ENCODE measurements around the gene GABRD.
"Not testable (repeated sequence)": the region's sequence is repeated elsewhere in the genome, so short reads cannot be mapped to it uniquely, and the experiment has no call there.

Gene GABRD

GRCh38 chr1:1979482-1980165, 39.5 kb upstream of the GABRD start:
- H2AFZ ChIP-seq (ENCODE audit: low read depth, low read length), result no peak overlapping the region
- H3K9me3 ChIP-seq (ENCODE audit: low read length), result peaks cover 13% of the 10 kb centered on the region
- H3K4me1 ChIP-seq (ENCODE audit: insufficient read depth, low read length), result no peaks in the 10 kb centered on the region
- no peak overlapping the region for H3K4me3 ChIP-seq (ENCODE audit: low read length)
- H3K27me3 ChIP-seq (ENCODE audit: insufficient read depth, low read length), result no peaks in the 10 kb centered on the region
- no peaks in the 10 kb centered on the region for H3K36me3 ChIP-seq (ENCODE audit: insufficient read depth, low read length)

GRCh38 chr1:1980467-1981141, 38.5 kb upstream of the GABRD start:
- H3K27me3 ChIP-seq (ENCODE audit: insufficient read depth, low read length), result no peaks in the 10 kb centered on the region
- no peaks in the 10 kb centered on the region for H3K36me3 ChIP-seq (ENCODE audit: insufficient read depth, low read length)
- no peak overlapping the region for H2AFZ ChIP-seq (ENCODE audit: low read depth, low read length)
- H3K4me3 ChIP-seq (ENCODE audit: low read length), result no peak overlapping the region
- peaks cover 13% of the 10 kb centered on the region for H3K9me3 ChIP-seq (ENCODE audit: low read length)
- H3K4me1 ChIP-seq (ENCODE audit: insufficient read depth, low read length), result no peaks in the 10 kb centered on the region

- no peak overlapping the region for H2AFZ ChIP-seq (ENCODE audit: low read depth, low read length)
- no peak overlapping the region for H3K4me3 ChIP-seq (ENCODE audit: low read length)
- peaks cover 13% of the 10 kb centered on the region for H3K9me3 ChIP-seq (ENCODE audit: low read length)
- H3K27me3 ChIP-seq (ENCODE audit: insufficient read depth, low read length), result no peaks in the 10 kb centered on the region
- H3K36me3 ChIP-seq (ENCODE audit: insufficient read depth, low read length), result no peaks in the 10 kb centered on the region
- no peaks in the 10 kb centered on the region for H3K4me1 ChIP-seq (ENCODE audit: insufficient read depth, low read length)
Observed at GRCh38 chr1:1981142-1981500, 38.0 kb upstream of the GABRD start.

DNA sequence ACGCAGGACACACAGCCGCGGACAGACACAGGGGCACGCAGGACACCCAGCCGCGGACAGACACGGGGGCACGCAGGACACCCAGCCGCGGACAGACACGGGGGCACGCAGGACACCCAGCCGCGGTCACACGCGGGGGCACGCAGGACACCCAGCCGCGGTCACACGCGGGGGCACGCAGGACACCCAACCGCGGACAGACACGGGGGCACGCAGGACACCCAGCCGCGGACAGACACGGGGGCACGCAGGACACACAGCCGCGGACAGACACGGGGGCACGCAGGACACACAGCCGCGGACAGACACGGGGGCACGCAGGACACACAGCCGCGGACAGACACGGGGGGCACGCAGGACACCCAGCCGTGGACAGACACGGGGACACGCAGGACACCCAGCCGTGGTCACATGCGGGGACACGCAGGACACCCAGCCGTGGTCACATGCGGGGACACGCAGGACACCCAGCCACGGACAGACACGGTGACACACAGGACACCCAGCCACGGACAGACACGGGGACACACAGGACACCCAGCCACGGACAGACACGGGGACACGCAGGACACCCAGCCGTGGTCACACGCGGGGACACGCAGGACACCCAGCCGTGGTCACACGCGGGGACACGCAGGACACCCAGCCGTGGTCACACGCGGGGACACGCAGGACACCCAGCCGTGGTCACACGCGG, 37.4 kb upstream of the GABRD start:
- not testable (repeated sequence) for H2AFZ ChIP-seq (ENCODE audit: low read depth, low read length)

DNA sequence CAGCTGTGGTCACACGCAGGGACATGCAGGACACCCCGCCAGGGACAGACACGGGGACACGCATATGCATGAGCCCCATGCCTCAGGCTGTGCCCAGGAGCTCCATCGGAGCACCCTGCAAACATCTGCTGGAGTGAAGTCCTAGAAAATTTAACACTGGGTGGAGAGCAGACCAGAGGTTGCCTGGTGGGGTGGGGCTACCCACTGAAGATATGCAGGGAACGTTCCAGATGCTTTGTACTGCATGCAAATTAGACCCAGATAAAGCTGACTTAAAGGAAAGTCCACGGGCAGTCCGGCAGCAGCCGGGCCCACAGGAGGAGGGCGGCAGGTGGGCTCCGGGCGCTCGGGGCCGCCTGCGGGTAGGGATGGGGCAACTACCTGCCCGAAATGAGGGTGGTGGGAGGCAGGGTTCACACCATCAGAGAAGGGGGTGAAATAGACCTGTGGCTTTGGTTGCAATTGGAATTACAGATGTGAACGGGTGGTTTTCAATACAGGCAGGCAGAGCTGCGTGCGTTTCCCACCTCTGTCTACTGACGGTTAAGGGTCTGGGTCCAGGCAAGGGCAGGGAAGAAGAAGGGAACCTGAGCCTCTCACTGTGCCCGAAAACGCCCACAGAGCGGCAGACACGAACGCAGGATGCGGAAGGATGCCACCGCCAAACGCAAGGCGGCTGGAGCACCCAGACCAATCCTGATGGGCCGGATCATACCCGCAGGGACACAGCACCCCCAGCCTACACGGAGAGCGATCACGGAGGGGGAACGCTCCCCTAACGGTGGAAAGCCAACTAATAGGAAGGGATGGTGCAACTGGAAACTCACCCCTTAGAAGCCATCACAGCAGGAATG, 36.5 kb upstream of the GABRD start:
- H3K36me3 ChIP-seq (ENCODE audit: insufficient read depth, low read length), result no peaks in the 10 kb centered on the region
- no peaks in the 10 kb centered on the region for H3K4me1 ChIP-seq (ENCODE audit: insufficient read depth, low read length)
- H3K27me3 ChIP-seq (ENCODE audit: insufficient read depth, low read length), result peaks cover 8% of the 10 kb centered on the region
- no peak overlapping the region for H3K4me3 ChIP-seq (ENCODE audit: low read length)
- peaks cover 13% of the 10 kb centered on the region for H3K9me3 ChIP-seq (ENCODE audit: low read length)
- H2AFZ ChIP-seq (ENCODE audit: low read depth, low read length), result no peak overlapping the region

More for the DNA sequence above, 37.4 kb upstream of the GABRD start:
- not testable (repeated sequence) for H3K27me3 ChIP-seq (ENCODE audit: insufficient read depth, low read length); H3K36me3 ChIP-seq (ENCODE audit: insufficient read depth, low read length); H3K4me1 ChIP-seq (ENCODE audit: insufficient read depth, low read length); H3K4me3 ChIP-seq (ENCODE audit: low read length)
- H3K9me3 ChIP-seq (ENCODE audit: low read length), result peaks cover 13% of the 10 kb centered on the region

DNA sequence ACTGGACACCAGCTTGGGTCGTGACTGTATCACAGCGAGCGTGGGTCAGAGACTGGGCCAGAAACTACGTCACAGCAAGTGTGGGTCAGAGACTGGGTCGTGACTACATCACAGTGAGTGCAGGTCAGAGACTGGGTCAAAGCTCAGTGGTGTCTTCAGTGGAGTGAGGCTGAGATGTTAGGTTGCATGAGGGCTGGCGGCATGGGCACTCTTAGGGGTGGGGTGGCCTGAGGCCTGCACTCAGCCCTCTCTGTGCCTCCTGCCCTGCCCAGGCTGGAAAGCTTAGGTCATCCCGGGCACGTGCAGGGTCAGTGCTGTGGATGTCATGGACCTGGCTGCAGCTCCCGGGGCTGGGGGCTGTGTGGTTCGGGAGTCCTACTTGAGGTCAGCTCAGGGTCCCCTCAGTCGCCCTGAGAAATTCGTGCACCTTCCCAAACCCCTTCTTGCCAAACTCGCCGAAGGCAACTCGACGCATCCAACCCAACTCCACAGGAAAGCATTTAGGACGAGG, 34.5 kb upstream of the GABRD start:
- peaks cover 9% of the 10 kb centered on the region for H3K9me3 ChIP-seq (ENCODE audit: low read length)
- no peaks in the 10 kb centered on the region for H3K36me3 ChIP-seq (ENCODE audit: insufficient read depth, low read length)
- H3K4me1 ChIP-seq (ENCODE audit: insufficient read depth, low read length), result no peaks in the 10 kb centered on the region
- no peak overlapping the region for H3K4me3 ChIP-seq (ENCODE audit: low read length)
- peaks cover 17% of the 10 kb centered on the region for H3K27me3 ChIP-seq (ENCODE audit: insufficient read depth, low read length)
- no peak overlapping the region for H2AFZ ChIP-seq (ENCODE audit: low read depth, low read length)

DNA sequence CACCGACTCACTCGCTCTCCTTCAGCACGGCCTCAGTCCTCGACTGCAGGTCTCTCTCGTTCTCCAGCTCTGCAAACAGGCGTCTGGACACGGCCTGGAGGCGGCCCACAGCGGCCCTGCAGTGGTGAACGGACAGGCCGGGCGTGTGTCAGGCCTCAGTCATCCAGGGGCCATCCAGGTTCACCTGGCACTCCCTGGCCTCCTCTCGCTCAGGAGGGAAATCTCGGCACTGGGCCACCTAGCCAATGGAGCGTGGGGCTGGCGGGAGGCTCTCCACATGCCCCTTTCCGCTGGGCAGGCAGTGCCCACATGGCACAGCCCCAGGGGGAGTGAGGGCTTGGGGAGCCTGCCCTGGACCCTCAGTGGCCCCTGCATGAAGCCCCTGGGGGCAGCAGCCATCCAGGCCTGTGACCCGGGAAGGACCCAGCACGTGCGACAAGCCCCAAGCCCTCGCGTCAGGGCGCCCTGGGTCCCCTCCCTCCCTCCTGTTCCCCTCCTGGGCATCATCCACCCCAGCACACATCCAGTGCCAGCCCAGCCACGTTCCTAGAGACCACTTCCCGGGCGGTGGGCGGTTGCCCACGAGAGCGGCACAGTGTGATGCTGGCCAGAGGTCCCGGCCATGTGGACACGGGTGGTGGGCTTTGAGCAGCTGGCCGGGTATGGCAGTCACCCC, 33.6 kb upstream of the GABRD start:
- no peaks in the 10 kb centered on the region for H3K4me1 ChIP-seq (ENCODE audit: insufficient read depth, low read length)
- peaks cover 6% of the 10 kb centered on the region for H3K9me3 ChIP-seq (ENCODE audit: low read length)
- H3K36me3 ChIP-seq (ENCODE audit: insufficient read depth, low read length), result no peaks in the 10 kb centered on the region
- peaks cover 17% of the 10 kb centered on the region for H3K27me3 ChIP-seq (ENCODE audit: insufficient read depth, low read length)
- no peak overlapping the region for H3K4me3 ChIP-seq (ENCODE audit: low read length)
- no peak overlapping the region for H2AFZ ChIP-seq (ENCODE audit: low read depth, low read length)

GRCh38 chr1:1986451-1987141, 32.5 kb upstream of the GABRD start:
- no peaks in the 10 kb centered on the region for H3K36me3 ChIP-seq (ENCODE audit: insufficient read depth, low read length)
- peaks cover 17% of the 10 kb centered on the region for H3K27me3 ChIP-seq (ENCODE audit: insufficient read depth, low read length)
- no peak overlapping the region for H3K4me3 ChIP-seq (ENCODE audit: low read length)
- H2AFZ ChIP-seq (ENCODE audit: low read depth, low read length), result no peak overlapping the region
- H3K4me1 ChIP-seq (ENCODE audit: insufficient read depth, low read length), result no peaks in the 10 kb centered on the region
- H3K9me3 ChIP-seq (ENCODE audit: low read length), result peaks cover 6% of the 10 kb centered on the region

DNA sequence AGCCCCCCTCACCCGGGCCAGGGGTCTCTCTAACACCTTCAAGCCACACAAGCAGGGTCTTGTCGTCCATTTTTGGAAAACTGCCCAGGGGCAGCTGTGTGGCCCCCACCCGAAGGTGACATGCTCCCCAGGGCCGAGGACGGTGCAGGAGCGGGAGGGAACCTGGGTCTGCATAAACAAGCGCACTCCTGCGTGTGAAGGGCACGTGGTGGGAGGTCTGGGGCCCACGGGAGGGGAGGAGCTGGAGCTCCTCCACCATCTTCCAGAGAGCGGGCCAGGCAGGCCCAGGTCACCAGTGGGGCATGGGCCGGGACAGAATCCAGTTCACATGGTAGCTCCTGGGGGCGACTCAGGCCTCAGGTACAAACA, 32.0 kb upstream of the GABRD start:
- Histone ChIP-seq H3K36me3 (ENCODE audit: insufficient read depth, low read length) (no peaks in the 10 kb centered on the region), H2AFZ (ENCODE audit: low read depth, low read length) (no peak overlapping the region), H3K27me3 (ENCODE audit: insufficient read depth, low read length) (peaks cover 17% of the 10 kb centered on the region)

DNA sequence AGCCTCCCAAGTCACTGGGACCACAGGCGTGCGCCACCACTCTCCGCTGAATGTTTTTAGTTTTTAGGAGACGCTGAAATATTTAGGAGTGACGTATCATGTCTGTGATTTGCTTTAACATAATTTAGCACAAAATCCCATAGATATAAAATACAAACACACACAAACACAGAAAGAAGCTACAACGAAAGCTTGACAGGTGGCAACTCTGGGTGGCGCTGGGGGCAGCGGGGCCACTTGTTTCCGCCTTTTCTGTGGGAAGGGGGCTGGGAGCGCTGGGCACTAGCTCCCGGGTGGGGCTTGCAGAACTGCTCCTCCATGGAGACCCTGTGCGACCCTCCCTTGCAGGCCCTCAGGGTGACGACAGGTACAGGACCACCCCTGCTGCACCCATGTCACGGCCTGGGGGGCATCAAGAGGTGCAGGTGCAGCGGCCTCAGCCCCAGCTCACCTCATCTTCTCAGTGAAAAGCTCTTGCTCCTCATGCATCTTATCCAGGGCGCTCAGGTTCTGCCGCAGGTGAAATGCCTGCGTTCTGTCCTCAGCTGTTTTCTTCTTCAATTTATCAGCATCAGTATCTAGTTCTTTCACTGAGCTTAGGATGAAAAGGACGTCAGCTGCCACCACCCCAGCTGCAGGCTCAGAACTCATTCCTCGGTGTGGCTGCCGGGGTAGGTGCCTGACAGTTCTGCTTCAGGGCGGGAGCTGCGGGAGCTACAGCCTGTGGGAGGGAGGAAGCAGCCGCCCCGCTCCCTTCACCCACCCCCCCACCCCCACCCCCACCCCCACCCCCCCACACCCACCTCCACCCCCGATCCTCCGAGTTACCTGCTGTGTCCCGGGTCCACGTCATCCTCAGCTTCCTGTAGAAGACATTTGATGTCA, 30.8 kb upstream of the GABRD start:
- Histone ChIP-seq H3K27me3 (ENCODE audit: insufficient read depth, low read length) (peaks cover 17% of the 10 kb centered on the region), H3K36me3 (ENCODE audit: insufficient read depth, low read length) (no peaks in the 10 kb centered on the region), H3K4me1 (ENCODE audit: insufficient read depth, low read length) (no peaks in the 10 kb centered on the region), H2AFZ (ENCODE audit: low read depth, low read length) (no peak overlapping the region), H3K4me3 (ENCODE audit: low read length) (no peak overlapping the region), H3K9me3 (ENCODE audit: low read length) (peaks cover under 1% of the 10 kb centered on the region)

More for the DNA sequence above, 32.0 kb upstream of the GABRD start:
- peaks cover 6% of the 10 kb centered on the region for H3K9me3 ChIP-seq (ENCODE audit: low read length)
- no peaks in the 10 kb centered on the region for H3K4me1 ChIP-seq (ENCODE audit: insufficient read depth, low read length)
- no peak overlapping the region for H3K4me3 ChIP-seq (ENCODE audit: low read length)

GRCh38 chr1:1989102-1989542, 30.0 kb upstream of the GABRD start:
- Histone ChIP-seq H3K4me3 (ENCODE audit: low read length) (no peak overlapping the region), H3K9me3 (ENCODE audit: low read length) (no peaks in the 10 kb centered on the region), H3K36me3 (ENCODE audit: insufficient read depth, low read length) (no peaks in the 10 kb centered on the region), H2AFZ (ENCODE audit: low read depth, low read length) (no peak overlapping the region), H3K4me1 (ENCODE audit: insufficient read depth, low read length) (peaks cover 3% of the 10 kb centered on the region), H3K27me3 (ENCODE audit: insufficient read depth, low read length) (peaks cover 17% of the 10 kb centered on the region)
